GM21423 (cell line): Measurements from ENCODE around the gene SERPINE2.

Experiments used
- ATAC-seq: cut with Tn5 transposase; IDR thresholded peaks from one replicate; pipeline ENCODE4 v1.9.1; 2021; ENCODE audit warnings: mild to moderate bottlenecking, moderate library complexity; ENCODE audit not compliant: unreplicated experiment

Gene SERPINE2

GRCh38 chr2:223978451-223978850 is 60.6 kb downstream of the SERPINE2 start:
- no peak for ATAC-seq

GRCh38 chr2:223976635-223977226 is 62.4 kb downstream of the SERPINE2 start:
- no peak for ATAC-seq

- no peak for ATAC-seq
Observed at GRCh38 chr2:223973606-223974005, 65.5 kb downstream of the SERPINE2 start.

- no peak for ATAC-seq
Observed at GRCh38 chr2:223972656-223973102, 66.4 kb downstream of the SERPINE2 start.

- ATAC-seq = no peak
Observed at GRCh38 chr2:223971731-223972130, 67.4 kb downstream of the SERPINE2 start.

GRCh38 chr2:223970343-223971128 is 68.5 kb downstream of the SERPINE2 start:
- ATAC-seq = peak; percentile 71

- ATAC-seq = no peak
Observed at GRCh38 chr2:223969856-223970255, 69.2 kb downstream of the SERPINE2 start.

- ATAC-seq = no peak
Observed at GRCh38 chr2:223969315-223969714, 69.8 kb downstream of the SERPINE2 start.

- ATAC-seq = no peak
Observed at GRCh38 chr2:223967981-223968380, 71.1 kb downstream of the SERPINE2 start.

GRCh38 chr2:223959688-223960087 is 79.4 kb downstream of the SERPINE2 start:
- ATAC-seq = no peak

- ATAC-seq = peak; percentile 91
Observed at GRCh38 chr2:223957092-223957851, 81.8 kb downstream of the SERPINE2 start, which contains the start of gene MRPL44. MRPL44 (plus strand) TSS chr2:223957463; CDS start chr2:223957473, 10 bp downstream.

GRCh38 chr2:223956300-223956699 is 82.8 kb downstream of the SERPINE2 start:
- ATAC-seq = peak; percentile 25

GRCh38 chr2:223954401-223954800 is 84.7 kb downstream of the SERPINE2 start:
- ATAC-seq = no peak

GRCh38 chr2:223952280-223952968 is 86.7 kb downstream of the SERPINE2 start:
- peak; percentile 51 for ATAC-seq

- ATAC-seq = no peak
Observed at GRCh38 chr2:223950448-223951347, 88.4 kb downstream of the SERPINE2 start.

- ATAC-seq = no peak
Observed at GRCh38 chr2:223949241-223949840, 89.7 kb downstream of the SERPINE2 start.

GRCh38 chr2:223947711-223948205 is 91.3 kb downstream of the SERPINE2 start:
- no peak for ATAC-seq

- ATAC-seq = no peak
Observed at GRCh38 chr2:223945755-223946154, 93.3 kb downstream of the SERPINE2 start.
